Thyroid gland (tissue), 4 donors: ENCODE results near the gene AXL.
"Not testable (repeated sequence)": the region's sequence is repeated elsewhere in the genome, so short reads cannot be mapped to it uniquely, and the experiment has no call there.

Source experiments
- POLR2A ChIP-seq, 2 donors: fragments of 450-650 bp; IDR thresholded peaks; one replicate each; pipeline ENCODE4 v1.6.1; 2017; ENCODE audit warnings: antibody characterized with exemption in 2 of 2, mild to moderate bottlenecking in 2 of 2, moderate library complexity in 1 of 2
- TF ChIP-seq, protein P1 (sequence below), 6 experiments: fragments of 200-600 bp in 3 of 6; fragments of 450-650 bp in 3 of 6; sonication (generic) in 3 of 6; IDR thresholded peaks; one replicate each; pipeline ENCODE4 v1.5.1; 2016 to 2019; ENCODE audit warnings: antibody characterized with exemption in 6 of 6, mild to moderate bottlenecking in 2 of 6, inconsistent platforms in 1 of 6, moderate library complexity in 1 of 6

DNA sequence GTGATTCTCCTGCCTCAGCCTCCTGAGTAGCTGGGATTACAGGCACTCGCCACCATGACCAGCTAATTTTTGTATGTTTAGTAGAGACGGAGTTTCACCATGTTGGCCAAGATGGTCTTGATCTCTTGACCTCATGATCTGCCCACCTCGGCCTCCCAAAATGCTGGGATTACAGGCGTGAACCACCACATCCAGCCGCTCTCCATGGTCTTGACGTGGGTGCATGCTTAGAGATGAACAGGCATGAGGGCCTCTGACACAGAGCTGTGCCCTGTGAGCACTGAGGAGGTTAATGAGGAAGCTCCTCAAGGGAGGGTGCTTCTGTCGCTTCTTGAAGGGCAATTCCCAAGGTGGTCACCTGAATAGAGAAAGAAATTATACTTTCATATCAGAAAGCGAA, 70.8 kb downstream of the AXL start:
- TF ChIP-seq, protein P1, sequence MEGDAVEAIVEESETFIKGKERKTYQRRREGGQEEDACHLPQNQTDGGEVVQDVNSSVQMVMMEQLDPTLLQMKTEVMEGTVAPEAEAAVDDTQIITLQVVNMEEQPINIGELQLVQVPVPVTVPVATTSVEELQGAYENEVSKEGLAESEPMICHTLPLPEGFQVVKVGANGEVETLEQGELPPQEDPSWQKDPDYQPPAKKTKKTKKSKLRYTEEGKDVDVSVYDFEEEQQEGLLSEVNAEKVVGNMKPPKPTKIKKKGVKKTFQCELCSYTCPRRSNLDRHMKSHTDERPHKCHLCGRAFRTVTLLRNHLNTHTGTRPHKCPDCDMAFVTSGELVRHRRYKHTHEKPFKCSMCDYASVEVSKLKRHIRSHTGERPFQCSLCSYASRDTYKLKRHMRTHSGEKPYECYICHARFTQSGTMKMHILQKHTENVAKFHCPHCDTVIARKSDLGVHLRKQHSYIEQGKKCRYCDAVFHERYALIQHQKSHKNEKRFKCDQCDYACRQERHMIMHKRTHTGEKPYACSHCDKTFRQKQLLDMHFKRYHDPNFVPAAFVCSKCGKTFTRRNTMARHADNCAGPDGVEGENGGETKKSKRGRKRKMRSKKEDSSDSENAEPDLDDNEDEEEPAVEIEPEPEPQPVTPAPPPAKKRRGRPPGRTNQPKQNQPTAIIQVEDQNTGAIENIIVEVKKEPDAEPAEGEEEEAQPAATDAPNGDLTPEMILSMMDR (IDR thresholded peaks at IDR 0.05): not testable (repeated sequence)
- TF ChIP-seq POLR2A (IDR thresholded peaks at IDR 0.05): not testable (repeated sequence)
